SH-SY5Y (cell line): ENCODE measurements around the gene KCNN3.

ENCODE experiments used
- GATA2 ChIP-seq: IDR thresholded peaks from 2 replicates; pipeline ENCODE4 v1.6.1; 2011; ENCODE audit warnings: mild to moderate bottlenecking, low read depth, low read length
- GATA3 ChIP-seq: IDR thresholded peaks from 2 replicates; pipeline ENCODE4 v1.6.1; 2011; ENCODE audit warnings: low read depth, mild to moderate bottlenecking, low read length, moderate library complexity

KCNN3 gene

DNA sequence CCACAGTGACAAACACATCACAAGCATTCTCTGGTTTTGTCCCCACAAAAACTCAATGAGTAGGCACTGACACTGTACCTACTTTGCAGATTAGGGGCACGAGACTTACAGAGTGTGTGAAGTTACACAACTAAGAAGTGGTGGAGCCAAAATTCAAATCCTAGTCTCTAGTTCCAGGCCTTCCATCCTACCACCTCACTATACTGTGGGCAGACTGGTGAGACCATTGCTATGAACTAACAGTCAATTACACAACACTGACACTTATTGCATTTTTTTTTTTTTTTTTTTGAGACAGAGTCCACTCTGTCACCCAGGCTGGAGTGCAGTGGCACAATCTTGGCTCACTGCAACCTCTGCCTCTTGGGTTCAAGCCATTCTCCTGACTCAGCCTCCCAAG lies 71.4 kb downstream of the KCNN3 start:
- TF ChIP-seq GATA3 (no peak), GATA2 (no peak)

DNA sequence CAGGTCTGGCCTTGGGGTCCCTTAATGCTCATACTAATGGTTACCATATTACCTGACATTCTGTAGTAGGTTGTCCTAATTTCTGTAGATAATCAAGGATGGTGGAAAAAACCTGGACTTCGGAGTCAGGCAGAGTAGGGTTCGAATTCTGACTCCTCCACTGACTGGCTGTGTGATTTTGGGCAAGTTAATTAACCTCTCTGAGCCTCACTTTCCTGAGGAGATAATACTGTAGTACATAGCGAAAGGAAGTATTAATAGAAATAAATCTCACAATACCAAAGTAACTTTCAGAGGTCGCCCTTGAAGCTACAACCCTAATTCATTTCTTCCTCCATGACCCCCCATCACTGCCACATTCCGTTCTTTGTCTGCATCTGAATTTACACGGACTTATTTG lies 72.9 kb downstream of the KCNN3 start:
- TF ChIP-seq GATA2 (no peak), GATA3 (no peak)

DNA sequence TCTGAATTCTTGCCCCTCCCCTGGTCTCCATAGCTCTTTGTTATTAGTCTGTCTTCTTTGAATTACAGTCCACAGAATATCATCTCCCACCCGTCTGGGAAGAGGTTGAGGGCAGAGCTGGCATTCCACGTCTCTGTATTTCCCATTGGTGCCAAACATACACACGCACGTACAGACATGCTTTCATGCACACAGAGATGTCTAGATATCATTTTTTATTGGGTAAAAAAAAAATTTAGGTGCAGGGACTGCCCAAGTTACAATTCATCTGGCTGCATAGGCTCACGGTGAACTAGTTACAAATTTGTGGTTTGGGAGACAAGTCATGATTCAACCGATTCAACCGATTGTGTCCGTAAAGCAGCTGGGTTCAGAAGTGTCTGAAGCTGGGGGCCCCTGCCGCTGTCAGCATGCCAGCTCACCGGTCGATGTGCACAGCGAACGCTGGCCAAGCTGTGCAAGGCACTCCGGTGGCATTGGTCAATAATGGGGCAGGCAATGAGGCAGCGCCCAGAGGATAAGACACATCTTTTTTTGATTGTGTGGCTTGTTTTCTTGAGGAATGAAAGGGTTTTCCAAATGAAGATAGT lies 73.7 kb downstream of the KCNN3 start:
- TF ChIP-seq GATA2, result no peak

- TF ChIP-seq GATA3, result no peak
- TF ChIP-seq GATA2, result no peak
These were observed 75.5 kb downstream of the KCNN3 start for GRCh38 chr1:154794608-154795007.

- TF ChIP-seq GATA2 (no peak), GATA3 (no peak)
These were observed 76.4 kb downstream of the KCNN3 start for GRCh38 chr1:154793685-154794084.

DNA sequence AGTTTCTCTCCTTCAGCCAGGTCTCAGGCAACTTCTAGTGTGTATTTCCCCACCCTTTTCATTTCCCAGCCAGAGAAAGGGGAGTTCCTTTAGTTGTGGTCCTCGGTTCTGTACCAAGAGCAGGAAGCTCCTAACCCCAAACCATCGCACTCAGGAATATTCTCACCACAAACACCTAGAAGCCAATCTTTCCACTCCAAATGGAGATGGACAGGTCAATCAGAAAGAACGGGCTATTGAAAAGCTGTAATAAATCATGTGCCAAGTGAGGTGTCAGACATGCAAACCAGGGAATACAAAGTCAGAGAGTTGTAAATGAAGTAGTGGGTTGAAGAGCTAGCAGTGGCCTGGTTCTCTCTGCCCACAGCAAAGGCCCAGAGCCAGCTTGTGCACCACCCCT lies 77.2 kb downstream of the KCNN3 start:
- TF ChIP-seq GATA3 (no peak), GATA2 (no peak)

DNA sequence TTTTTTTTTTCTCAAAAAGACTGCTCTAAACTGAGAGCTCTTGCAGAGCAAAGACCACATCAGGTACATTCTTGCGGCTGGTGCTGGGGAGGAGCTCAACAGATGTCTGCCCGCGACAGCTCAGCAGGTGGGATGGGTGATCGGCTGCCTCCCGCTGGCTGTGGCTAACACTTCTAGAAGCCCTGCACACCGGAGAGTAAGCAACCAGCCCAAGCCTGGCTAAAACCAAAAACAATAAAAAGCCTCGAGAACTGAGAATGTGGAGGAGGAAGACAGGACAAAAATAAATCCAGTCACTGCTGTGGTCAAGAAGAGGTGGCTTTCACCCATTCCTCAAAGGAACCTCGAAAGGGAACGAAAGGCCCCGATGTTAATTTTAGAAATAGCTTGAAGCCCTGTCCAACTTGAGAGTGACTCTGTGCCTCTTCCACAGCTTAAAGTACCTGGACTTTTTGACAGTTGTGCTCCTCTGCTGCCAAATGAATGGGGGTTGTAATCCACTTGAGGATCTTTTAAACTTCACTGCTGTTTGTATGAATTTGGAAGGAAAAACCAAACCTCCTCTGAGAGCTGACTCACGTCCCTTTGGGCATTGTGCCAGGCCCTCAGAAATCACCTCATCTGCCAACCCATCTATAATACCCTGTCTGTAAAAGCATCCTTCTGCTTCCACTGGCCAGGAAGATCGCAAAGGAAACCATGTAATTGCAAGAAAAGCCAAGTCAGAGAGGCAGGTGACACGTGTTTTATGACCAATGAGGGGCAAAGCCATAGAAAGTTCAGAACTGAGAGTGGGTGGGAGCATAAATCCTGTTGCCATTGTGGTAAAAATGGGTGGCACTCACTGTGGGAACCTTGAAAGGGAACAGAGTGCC lies 78.6 kb downstream of the KCNN3 start:
- no peak for TF ChIP-seq GATA3
- no peak for TF ChIP-seq GATA2

- TF ChIP-seq GATA3 (no peak), GATA2 (no peak)
These were observed 81.2 kb downstream of the KCNN3 start for GRCh38 chr1:154788886-154789285.

GRCh38 chr1:154788110-154788870 lies 81.8 kb downstream of the KCNN3 start:
- no peak for TF ChIP-seq GATA3
- TF ChIP-seq GATA2, result no peak

DNA sequence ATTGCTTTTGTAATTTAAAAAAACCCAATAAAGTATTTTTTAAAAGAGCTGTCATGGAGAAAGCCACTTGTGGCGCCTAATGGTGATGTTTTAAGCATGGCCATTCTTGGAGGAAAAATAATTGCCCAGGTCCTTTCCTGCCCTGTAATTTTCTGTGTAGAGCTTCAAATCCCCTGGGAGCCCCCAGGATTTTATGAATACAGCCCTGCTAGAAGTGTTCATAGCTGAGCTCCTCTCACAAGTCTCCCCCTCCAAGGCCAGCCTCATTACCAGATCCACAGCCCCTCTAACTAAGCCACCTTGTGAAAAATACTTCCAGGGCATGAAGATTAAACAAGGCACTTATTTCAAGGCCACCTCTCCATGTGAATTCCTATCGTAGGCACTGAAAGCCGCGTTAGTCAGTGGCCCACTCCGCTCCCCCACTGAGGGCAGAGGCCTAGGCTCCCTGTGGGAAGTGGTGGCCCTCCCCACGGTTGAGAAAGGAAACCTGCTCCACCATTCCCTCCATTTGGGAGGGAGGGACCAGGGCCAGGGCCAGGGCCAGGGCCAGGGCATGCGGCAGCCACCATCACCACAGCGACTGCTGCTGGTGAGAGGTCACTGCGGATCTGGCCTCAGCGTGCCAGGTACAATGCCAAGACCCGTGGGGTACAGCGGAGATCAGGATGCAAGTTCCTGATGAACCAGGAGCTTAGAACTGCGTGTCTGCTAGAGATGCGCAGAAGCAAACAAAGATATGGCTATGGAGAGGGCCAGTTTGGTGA lies 83.1 kb downstream of the KCNN3 start:
- TF ChIP-seq GATA2 (no peak), GATA3 (no peak)

DNA sequence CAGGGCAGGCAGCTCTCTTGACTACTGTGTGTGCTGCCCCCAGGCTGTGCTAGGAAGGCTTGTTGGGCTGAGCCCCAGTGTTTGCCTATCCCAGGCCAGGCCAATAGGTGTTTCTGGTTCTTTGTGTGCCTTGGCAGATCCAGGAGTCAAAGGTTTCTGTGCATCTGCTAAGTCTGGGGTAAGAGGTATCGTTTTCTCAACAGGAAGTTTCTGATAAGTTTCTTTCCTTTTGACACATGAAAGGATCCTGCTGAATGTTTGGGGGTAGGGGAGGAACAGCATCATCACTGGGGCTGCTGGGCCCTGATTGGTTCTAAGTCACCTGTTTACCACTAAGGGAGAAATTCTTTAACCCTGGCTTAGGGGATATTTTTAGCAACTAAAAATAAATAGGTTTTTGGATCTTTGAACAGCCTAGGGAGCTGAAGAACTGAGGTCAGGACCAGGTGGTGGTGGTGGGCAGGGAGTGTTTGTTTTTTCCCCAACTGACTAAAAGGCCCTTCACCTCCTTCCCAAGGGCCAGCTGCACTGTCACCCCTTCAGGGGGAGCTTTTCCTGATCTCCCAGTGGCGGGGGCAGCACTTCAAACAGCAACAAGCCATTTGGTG lies 85.1 kb downstream of the KCNN3 start:
- no peak for TF ChIP-seq GATA2
- no peak for TF ChIP-seq GATA3

GRCh38 chr1:154784416-154784815 lies 85.7 kb downstream of the KCNN3 start:
- TF ChIP-seq GATA3 (no peak), GATA2 (no peak)

- no peak for TF ChIP-seq GATA3
- no peak for TF ChIP-seq GATA2
These were observed 86.1 kb downstream of the KCNN3 start for GRCh38 chr1:154783976-154784375.
